HG03432 (cell line): ENCODE measurements around the gene FASTKD2.

Experiments used
- ATAC-seq: cut with Tn5 transposase; IDR thresholded peaks from one replicate; pipeline ENCODE4 v1.9.1; 2021; ENCODE audit warnings: mild to moderate bottlenecking, moderate library complexity; ENCODE audit not compliant: unreplicated experiment

FASTKD2 gene

GRCh38 chr2:206833291-206833690, 67.9 kb downstream of the FASTKD2 start:
- no peak for ATAC-seq

- no peak for ATAC-seq
Observed at GRCh38 chr2:206836722-206837121, 71.3 kb downstream of the FASTKD2 start.

DNA sequence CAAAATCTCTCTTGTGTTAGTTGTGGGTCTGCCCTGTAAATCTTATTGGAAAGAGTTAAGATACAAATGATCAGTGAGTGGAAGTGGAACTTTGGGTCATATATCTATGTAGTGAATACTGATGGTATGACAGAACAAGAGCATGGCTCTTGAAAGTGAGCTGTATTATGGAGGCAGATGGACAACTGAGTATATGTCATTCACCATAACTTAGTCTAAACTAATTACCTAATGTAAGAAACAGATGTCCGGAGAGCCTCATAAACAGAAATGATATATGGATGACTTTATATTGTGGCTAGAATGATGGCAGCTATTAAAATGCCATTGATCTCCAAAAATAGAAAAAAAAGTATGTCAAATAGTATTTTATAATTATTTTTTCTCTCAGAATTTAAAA, 72.4 kb downstream of the FASTKD2 start:
- ATAC-seq, result no peak

GRCh38 chr2:206838690-206839089, 73.3 kb downstream of the FASTKD2 start:
- ATAC-seq, result no peak

GRCh38 chr2:206840999-206841398, 75.6 kb downstream of the FASTKD2 start:
- ATAC-seq, result no peak
